Measurements from ENCODE around the gene PTCH2.

PTCH2 gene

DNA sequence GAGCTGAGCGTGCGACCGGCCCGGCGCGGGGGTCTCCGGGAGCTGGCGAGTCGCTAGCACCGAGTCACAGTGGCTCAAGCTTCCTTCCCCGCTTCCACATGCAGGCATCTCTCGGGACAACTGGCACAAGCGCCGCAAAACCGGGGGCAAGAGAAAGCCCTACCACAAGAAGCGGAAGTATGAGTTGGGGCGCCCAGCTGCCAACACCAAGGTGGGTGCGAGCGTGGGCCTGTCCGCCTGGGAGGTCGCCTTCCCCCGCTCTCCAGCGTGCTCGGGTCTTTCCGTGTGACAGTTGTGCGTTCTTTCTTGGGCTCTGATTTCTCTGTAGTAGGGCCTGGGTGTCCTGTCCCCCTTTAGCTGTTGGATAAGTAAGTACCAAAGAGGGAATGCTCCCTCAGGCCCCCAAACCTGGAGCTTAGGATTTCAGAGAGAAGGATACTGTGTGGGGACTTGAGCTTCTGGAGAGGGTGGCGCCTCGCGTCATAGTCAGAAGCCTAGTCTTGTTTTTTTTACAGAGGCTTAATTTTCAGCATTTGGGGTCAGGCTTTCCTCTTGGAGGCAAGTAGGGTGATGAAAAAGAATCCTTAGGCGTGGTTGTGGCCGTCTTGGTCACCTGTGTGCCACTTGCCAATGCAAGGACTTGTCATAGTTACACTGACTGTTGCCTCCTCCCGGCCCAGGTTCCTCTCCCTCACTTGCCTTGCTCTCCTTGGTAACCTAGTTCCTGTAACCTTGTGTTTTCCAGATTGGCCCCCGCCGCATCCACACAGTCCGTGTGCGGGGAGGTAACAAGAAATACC, 66.9 kb downstream of the PTCH2 start:
- Histone ChIP-seq H3K36me3 (ENCODE audit: control insufficient read depth, insufficient read depth, low read length) (peaks cover 49% of the 10 kb centered on the region), H3K4me1 (ENCODE audit: control insufficient read depth, insufficient read depth, low read length) (0 out of 2 replicates have a peak, but pooled peaks cover 6% of the 10 kb centered on the region), H3K4me3 (ENCODE audit: low read depth, low read length) (peak overlapping the region; percentile 72), H3K27ac (ENCODE audit: low read depth, low read length) (peak overlapping the region; percentile 90), H3K9ac (ENCODE audit: low read length) (peak overlapping the region; percentile 98), H3K27me3 (ENCODE audit: control insufficient read depth, insufficient read depth, low read length) (no peaks in the 10 kb centered on the region), H3K9me3 (ENCODE audit: control insufficient read depth, insufficient read depth, low read depth, low read length) (no peaks in the 10 kb centered on the region)

DNA sequence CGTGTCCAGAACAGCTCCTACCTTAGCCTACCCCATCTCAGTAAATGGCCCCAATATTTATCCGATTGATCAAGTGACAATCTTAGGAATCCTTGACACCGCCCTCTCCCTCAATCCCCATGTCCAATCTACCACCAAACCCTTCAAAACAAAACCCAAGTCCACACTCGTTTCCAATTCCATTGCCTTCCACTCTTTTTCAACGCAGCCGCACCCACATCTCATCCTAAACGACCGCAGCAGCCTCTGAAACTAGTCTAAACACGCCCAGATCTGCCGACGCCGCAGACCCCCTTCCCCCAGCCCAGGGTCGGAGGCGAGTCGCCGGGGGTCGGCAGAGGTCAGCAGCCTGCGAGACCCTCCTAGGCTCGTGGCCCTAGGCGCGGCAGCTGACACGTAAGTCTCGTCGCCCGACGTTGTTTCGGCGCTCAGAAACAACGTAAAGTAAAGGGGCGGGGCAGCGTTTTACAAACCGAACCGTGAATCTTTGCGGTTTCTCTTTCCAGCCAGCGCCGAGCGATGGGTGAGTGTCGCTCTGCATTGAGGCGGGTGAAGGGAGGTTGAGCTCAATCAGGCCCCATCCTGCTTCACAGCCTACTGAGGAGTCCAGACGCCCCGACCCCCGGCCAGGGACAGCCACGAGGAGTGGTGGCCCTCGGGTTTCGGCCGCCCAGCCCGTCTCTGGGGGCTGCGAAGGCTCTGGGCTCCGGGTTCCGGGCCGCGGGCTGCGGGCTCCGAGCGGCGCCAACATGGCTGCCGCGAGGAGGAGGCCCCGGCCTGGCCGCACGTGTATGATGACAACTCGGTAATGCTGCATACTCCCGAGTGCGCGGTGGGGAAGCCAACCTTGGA, 67.7 kb downstream of the PTCH2 start, which contains the start of gene RPS8:
Gene RPS8, plus strand, starts transcription at position 463 of the 852 bp plus-strand sequence. Its CDS starts 57 bp downstream, at position 520.
- H3K4me3 ChIP-seq (ENCODE audit: low read depth, low read length), result peak within 1 kb of the TSS; percentile 72
- H3K9ac ChIP-seq (ENCODE audit: low read length), result peak within 1 kb of the TSS; percentile 98

More for the DNA sequence above, 67.7 kb downstream of the PTCH2 start, which contains the start of gene RPS8:
- Histone ChIP-seq H3K36me3 (ENCODE audit: control insufficient read depth, insufficient read depth, low read length) (peaks cover 45% of the 10 kb centered on the region), H3K4me1 (ENCODE audit: control insufficient read depth, insufficient read depth, low read length) (0 out of 2 replicates have a peak, but pooled peaks cover 6% of the 10 kb centered on the region), H3K27ac (ENCODE audit: low read depth, low read length) (peak within 1 kb of the TSS; percentile 90), H3K9me3 (ENCODE audit: control insufficient read depth, insufficient read depth, low read depth, low read length) (no peaks in the 10 kb centered on the region), H3K27me3 (ENCODE audit: control insufficient read depth, insufficient read depth, low read length) (no peaks in the 10 kb centered on the region)
